GM12872 (cell line): ENCODE results near the gene PPP2R5E.
A peak's percentile ranks its signal among the peaks of the same experiment; 100 is the strongest.

ENCODE experiments used
- TF ChIP-seq, protein P1 (sequence below): IDR thresholded peaks from 3 replicates; pipeline ENCODE4 v1.5.1; 2011; ENCODE audit warnings: low read depth, mild to moderate bottlenecking, low read length, moderate library complexity; ENCODE audit not compliant: insufficient read depth

PPP2R5E gene

DNA sequence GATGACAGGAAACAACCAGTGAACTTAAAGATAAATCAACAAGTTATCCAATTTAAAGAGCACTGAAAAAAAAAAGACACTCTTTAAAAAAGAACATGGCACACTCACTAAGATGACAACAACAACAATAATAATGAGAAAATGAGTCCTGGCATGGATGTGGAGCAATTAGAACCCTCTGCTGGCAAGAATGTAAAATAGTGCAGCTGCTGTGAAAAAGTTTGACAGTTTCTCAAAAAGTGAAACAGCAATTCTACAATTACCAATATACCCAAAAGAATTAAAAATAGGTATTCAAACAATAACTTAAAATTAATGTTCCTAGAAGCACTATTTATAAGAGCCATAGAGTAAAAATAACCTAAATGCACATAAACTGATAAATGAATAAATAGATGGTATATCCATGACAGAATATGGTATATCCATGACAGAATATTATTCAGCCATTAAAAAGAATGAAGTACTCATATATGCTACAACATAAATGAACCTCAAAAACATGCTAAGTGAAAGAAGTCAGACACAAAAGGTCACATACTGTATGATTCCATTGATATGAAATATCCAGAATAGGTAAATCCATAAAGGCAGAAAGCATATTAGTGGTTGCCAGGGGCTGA, 175.3 kb downstream of the PPP2R5E start:
- TF ChIP-seq, protein P1, sequence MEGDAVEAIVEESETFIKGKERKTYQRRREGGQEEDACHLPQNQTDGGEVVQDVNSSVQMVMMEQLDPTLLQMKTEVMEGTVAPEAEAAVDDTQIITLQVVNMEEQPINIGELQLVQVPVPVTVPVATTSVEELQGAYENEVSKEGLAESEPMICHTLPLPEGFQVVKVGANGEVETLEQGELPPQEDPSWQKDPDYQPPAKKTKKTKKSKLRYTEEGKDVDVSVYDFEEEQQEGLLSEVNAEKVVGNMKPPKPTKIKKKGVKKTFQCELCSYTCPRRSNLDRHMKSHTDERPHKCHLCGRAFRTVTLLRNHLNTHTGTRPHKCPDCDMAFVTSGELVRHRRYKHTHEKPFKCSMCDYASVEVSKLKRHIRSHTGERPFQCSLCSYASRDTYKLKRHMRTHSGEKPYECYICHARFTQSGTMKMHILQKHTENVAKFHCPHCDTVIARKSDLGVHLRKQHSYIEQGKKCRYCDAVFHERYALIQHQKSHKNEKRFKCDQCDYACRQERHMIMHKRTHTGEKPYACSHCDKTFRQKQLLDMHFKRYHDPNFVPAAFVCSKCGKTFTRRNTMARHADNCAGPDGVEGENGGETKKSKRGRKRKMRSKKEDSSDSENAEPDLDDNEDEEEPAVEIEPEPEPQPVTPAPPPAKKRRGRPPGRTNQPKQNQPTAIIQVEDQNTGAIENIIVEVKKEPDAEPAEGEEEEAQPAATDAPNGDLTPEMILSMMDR = no peak

DNA sequence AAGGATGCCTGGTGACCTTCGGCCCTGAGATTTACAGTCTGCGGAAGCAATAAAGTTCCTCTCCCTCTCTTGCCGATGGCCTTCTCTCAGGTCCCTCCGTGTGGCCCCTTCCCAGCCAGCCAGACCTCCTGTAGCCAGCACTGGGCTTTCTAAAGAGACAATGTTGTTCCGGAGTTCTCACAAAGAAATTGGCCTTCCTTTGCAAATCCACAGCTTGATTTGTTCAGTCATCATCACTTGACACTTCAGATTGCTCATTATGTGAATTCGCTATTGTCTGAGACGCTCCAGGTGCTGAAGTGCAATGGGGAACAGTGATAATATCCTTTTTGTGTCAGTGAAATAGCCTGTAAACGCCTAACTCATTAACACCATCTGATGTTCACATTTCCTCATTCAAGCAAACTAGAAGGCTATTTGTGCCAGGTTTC, 180.8 kb downstream of the PPP2R5E start:
- TF ChIP-seq, protein P1 = no peak

DNA sequence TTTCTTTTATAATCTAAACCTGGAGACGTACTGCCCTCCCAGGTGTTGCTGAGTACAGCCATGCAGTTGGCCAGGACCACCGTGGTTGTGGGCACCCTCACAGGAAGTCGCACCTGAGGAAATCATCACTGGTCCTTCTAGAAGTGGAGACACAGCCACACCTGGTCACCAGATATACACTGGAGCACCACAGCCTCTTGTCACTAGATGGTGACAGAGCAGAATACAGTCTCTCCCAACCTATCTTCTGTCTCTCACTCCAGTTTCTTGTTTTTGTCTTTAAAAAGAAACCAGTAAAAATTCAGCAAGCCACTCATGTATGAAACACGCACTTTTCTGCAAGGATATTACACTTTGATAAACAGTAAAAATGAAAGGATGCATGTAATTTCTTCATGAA, 181.4 kb downstream of the PPP2R5E start:
- TF ChIP-seq, protein P1 = peak; percentile 24; the same call in 2 of the 3 replicates

DNA sequence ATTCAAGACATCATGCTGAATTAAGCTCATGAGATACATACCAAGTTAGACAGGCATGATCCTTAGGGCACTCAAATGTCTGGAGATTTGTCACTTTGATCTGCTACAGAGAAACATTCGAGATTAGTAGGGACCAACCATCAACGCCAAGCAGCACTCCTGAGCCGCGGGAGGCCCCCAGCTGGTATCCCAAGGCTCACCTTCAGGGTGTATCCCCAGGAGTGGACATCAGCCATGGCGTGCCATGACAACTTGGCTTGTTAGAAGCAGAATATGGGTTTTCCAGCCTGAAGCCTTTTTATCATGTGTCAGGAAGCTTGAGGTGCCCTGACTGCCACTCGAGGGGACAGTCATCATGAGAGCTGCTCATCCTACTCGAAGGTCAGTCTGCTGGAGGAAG, 185.3 kb downstream of the PPP2R5E start:
- TF ChIP-seq, protein P1 = no peak

DNA sequence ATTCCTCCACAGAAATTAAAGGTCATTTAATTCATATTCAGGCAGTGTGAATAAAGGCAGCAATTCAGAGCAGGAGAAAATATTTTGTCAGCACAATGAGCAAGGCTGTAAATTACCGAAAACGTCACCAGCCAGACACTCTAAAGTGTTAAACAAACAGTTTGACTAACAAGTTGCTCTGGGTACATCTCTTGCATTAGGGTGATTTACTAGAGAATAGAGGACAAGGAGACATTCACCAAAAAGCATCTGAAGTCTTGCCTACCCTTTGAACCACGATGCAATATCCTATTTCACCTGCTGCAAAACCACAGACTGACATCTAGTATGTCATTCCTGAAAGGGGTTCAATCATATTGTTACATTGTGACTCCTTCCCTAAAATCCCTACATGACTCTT, 197.4 kb downstream of the PPP2R5E start:
- TF ChIP-seq, protein P1 = no peak

DNA sequence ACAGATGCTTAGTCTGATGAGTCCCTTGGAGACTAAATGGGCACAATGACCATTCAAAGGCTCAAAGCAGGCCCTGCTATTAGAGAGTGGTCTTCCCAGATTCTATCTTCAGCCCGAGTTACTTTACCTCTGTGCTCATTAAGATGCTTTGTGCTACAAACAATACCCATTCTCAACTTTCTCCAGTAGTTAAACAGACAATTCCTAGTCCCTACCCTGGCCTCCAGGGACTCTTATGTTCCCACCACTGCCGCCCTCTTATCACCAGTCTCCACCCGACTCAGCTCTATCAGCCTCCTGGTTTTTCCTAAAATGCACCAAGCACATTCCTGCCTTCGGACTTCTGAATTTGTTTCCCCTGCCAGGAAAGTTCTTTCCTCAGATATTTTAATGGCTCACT, 198.8 kb downstream of the PPP2R5E start:
- TF ChIP-seq, protein P1 = no peak

DNA sequence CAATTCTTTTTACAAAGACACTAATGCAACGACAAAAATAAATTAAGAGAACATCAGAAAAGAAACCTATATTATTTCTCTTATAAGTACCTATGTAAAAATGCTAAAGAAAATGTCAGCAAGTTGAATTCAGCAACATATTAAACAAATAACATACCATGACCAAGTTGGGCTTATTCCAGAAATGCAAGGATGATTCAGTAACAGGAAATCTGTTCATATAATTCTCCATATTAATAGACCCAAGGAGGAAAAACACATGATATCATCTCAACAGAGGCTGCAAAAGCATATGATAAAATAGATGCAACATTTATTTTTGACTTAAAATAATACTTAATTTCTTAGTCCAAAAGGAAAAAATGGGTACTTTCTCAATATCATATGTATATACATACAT, 199.3 kb downstream of the PPP2R5E start:
- TF ChIP-seq, protein P1 = no peak
